Effector memory CD8-positive, alpha-beta T cell (primary cell): ENCODE data around the gene SLC24A3.

Experiments used
- ATAC-seq: fragments of 150-1000 bp; cut with Tn5 transposase; replicated peaks from 2 replicates; pipeline ENCODE4 v1.10.0; 2021; ENCODE audit warnings: mild to moderate bottlenecking, moderate library complexity
- DNase-seq, 3 experiments: peaks; one replicate each; pipeline ENCODE4 v3.0.0; 2021
- H3K27ac Mint-ChIP-seq, 2 donors: one replicate each; pipeline ENCODE4 v1.8.0; 2022; ENCODE audit warnings: mild to moderate bottlenecking in 2 of 2, mixed read lengths in 2 of 2, moderate library complexity in 2 of 2
- H3K27me3 Mint-ChIP-seq, 2 donors: one replicate each; pipeline ENCODE4 v1.8.0; 2022; ENCODE audit warnings: mixed read lengths in 2 of 2
- H3K36me3 Mint-ChIP-seq: one replicate; pipeline ENCODE4 v1.8.0; 2022; ENCODE audit warnings: mild to moderate bottlenecking, moderate library complexity, mixed read lengths; ENCODE audit not compliant: insufficient read depth
- H3K4me1 Mint-ChIP-seq, 2 donors: one replicate each; pipeline ENCODE4 v1.8.0; 2022; ENCODE audit warnings: low read depth in 2 of 2, mixed read lengths in 2 of 2
- H3K4me3 Mint-ChIP-seq, 2 donors: one replicate each; pipeline ENCODE4 v1.8.0; 2022; ENCODE audit warnings: mild to moderate bottlenecking in 2 of 2, mixed read lengths in 2 of 2, moderate library complexity in 2 of 2
- H3K9me3 Mint-ChIP-seq, 2 donors: one replicate each; pipeline ENCODE4 v1.8.0; 2022; ENCODE audit warnings: mixed read lengths in 2 of 2
- total RNA-seq, 9 experiments: gene quantifications; one replicate each; lab custom pipeline; 2026; lab: John Stamatoyannopoulos, UW

Gene SLC24A3
- total RNA-seq: 0 to 0.10 (median 0) reads per million in 9 experiments

DNA sequence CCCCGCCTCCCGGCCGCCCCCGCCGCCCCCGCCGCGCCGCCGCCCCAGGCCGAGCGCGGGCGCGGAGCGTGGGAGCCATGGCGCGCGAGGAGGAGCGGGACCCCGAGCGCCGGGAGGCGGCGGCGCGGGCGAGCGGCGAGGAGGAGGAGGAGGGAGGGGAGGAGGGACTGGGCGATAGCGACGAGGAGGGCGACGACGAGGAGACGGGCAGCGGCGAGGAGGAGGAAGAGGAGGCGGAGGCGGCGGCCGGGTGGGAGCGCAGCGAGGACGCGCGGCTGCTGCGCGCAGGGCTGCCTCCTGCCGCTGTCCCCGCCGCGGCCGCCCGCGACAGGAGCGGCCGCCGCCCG lies at the start of gene SLC24A3:
SLC24A3 (plus strand) TSS at position 174 of the 347 bp plus-strand sequence.
- H3K4me3 Mint-ChIP-seq: peak within 1 kb of the TSS in 1 of 2 donors; percentile 29
- no peak for ATAC-seq
- H3K9me3 Mint-ChIP-seq: no peaks in the 10 kb centered on the region
- no peak within 1 kb of the TSS for H3K27ac Mint-ChIP-seq
- H3K27me3 Mint-ChIP-seq: peaks cover 34 to 54% of the 10 kb centered on the region in 2 donors
- peaks cover 3% of the 10 kb centered on the region for H3K36me3 Mint-ChIP-seq
- H3K4me1 Mint-ChIP-seq: peaks cover 0 to 3% of the 10 kb centered on the region in 2 donors
- DNase-seq: no peak

DNA sequence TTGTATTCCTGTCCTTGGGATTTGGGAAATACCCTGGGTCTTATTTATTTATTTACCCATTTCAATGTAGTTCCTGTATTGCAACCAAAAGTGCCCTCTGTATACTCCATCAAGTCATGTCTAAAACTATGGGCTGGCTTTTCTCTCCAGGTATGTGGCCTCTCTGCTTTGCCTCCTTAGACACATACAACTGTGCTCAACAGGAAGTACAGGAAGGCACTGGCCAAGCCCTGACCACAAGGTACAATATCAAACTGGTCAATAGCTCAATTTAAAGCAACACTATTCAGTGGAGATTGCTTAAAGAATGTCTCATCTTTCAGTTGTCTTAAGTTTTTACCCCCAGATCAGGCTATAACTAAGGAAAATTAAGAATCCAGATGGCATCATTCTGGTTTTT lies 42.3 kb upstream of the SLC24A3 start:
- Mint-ChIP-seq H3K4me3 (no peak overlapping the region), H3K4me1 (no peaks in the 10 kb centered on the region), H3K36me3 (no peaks in the 10 kb centered on the region), H3K9me3 (peaks cover 3 to 8% of the 10 kb centered on the region in 2 donors), H3K27ac (no peak overlapping the region), H3K27me3 (peaks cover 16 to 26% of the 10 kb centered on the region in 2 donors)
- ATAC-seq (no peak), DNase-seq (no peak)

DNA sequence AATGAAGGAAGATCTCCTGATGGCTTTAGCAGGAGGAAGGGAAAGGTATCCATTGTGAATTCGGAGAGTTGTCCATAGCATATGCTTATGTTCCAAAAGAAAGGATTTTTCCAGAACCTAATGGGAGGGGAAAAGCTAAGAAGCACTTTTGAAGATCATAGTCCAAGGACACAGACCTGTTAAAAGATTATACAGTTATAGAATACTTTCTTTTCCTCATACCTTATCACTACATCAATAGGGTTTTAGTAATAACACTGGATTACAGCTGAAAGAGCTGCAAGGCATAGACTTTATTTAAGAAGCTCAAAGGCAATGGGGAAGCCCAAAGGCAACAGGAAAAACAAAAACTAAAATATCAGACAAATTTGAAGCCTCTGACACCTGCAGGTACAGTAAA lies 39.8 kb upstream of the SLC24A3 start:
- H3K36me3 Mint-ChIP-seq: no peaks in the 10 kb centered on the region
- H3K27ac Mint-ChIP-seq: no peak overlapping the region
- DNase-seq: no peak

DNA sequence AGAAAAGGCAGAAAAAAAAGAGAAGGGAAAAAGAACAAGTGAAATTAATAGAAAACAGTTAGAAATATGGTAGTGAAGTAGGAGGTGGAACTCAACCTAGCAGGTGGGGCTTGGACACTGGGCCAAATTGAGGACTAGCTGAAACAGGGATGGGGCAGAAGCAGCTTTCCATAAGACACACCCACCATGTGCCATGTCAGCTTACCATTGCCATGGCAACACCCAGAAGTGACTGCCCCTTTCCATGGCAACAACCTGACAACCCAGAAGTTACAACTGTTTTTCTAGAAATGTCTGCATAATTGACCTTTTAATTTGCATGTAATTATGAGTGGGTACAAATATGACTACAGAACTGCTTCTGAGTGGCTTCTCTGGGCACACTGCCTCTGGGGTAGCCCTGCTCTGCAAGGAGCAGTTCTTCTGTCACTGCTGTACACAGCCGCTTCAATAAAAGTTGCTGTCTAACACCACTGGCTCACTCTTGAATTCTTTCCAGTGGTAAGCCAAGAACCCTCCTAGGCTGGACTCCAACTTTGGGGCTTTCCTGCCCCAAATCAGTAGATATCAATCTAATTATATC lies 35.9 kb upstream of the SLC24A3 start:
- ATAC-seq (no peak), DNase-seq (no peak)
- H3K9me3 Mint-ChIP-seq: no peaks in the 10 kb centered on the region
- H3K36me3 Mint-ChIP-seq: no peaks in the 10 kb centered on the region
- H3K4me1 Mint-ChIP-seq: no peaks in the 10 kb centered on the region
- no peak overlapping the region for H3K4me3 Mint-ChIP-seq
- no peak overlapping the region for H3K27ac Mint-ChIP-seq
- peaks cover 2 to 9% of the 10 kb centered on the region in 2 donors for H3K27me3 Mint-ChIP-seq

More for the DNA sequence above, 39.8 kb upstream of the SLC24A3 start:
- H3K4me1 Mint-ChIP-seq: no peaks in the 10 kb centered on the region
- no peak overlapping the region for H3K4me3 Mint-ChIP-seq
- H3K9me3 Mint-ChIP-seq: peaks cover 3 to 5% of the 10 kb centered on the region in 2 donors
- ATAC-seq: no peak
- peaks cover 10 to 26% of the 10 kb centered on the region in 2 donors for H3K27me3 Mint-ChIP-seq

DNA sequence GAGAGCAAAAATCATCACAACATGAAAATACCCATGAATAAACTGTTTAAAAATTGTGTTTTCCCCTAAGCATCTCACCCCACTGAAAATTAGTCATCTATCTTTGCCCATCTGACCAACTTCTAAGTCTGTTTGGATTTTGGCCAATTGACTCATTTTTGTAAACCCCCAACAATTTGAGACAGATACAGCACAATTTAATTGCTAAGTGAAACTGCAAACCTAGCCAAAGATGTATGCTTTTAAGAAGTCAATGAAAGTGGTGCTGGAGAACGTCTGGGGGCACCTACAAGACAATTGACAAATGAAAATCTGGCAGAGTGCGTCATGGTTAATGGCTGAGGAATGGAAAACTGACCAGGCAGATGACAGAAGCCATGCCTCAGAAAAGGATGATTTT lies 30.9 kb upstream of the SLC24A3 start:
- DNase-seq: no peak
- no peak for ATAC-seq
- Mint-ChIP-seq H3K9me3 (no peaks in the 10 kb centered on the region), H3K4me1 (no peaks in the 10 kb centered on the region), H3K36me3 (no peaks in the 10 kb centered on the region), H3K27ac (no peak overlapping the region), H3K4me3 (no peak overlapping the region), H3K27me3 (no peaks in the 10 kb centered on the region)

DNA sequence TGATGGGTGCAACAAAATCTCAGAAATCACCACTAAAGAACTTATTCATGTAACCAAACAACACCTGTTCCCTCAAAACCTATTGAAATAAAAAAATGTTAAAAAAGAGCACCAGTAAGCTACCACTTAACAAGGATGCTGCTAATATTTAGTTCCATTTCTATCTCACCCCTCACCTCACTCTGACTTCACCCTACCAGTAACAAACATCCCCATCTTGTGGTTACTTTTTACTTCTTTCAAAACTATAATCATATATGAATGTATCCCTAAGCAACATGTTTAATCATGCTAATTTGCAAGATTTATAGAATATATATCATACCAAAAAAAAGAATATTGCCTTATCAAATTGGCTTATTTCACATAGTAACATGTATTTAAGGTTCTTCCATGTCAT lies 27.4 kb upstream of the SLC24A3 start:
- H3K36me3 Mint-ChIP-seq: no peaks in the 10 kb centered on the region
- no peaks in the 10 kb centered on the region for H3K4me1 Mint-ChIP-seq
- ATAC-seq (no peak), DNase-seq (no peak)
- no peaks in the 10 kb centered on the region for H3K27me3 Mint-ChIP-seq
- H3K4me3 Mint-ChIP-seq: no peak overlapping the region
- no peak overlapping the region for H3K27ac Mint-ChIP-seq
- H3K9me3 Mint-ChIP-seq: peaks cover 0 to 2% of the 10 kb centered on the region in 2 donors

DNA sequence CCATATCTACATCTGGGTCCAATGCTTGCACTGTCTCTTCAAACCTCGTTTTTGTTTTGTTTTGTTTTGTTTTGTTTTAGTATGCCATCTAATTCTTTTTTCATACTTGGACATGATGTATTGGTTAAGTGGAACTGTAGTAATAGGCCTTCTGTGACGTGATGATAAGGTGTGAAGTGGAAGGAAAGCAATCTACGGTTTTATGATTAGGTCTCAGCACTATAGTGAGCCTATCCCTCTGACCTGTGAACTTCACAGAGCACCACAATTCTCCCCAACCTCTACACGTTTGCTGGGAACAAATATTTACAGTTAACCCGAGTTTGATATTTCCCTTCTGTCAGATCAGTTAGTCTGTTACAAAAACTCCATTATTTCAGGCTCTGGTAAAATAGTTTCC lies 19.1 kb upstream of the SLC24A3 start:
- no peak for ATAC-seq
- H3K9me3 Mint-ChIP-seq: peaks cover 0 to 2% of the 10 kb centered on the region in 2 donors
- H3K36me3 Mint-ChIP-seq: no peaks in the 10 kb centered on the region
- H3K4me1 Mint-ChIP-seq: no peaks in the 10 kb centered on the region
- no peaks in the 10 kb centered on the region for H3K27me3 Mint-ChIP-seq
- H3K4me3 Mint-ChIP-seq: no peak overlapping the region
- DNase-seq: no peak
- H3K27ac Mint-ChIP-seq: no peak overlapping the region

DNA sequence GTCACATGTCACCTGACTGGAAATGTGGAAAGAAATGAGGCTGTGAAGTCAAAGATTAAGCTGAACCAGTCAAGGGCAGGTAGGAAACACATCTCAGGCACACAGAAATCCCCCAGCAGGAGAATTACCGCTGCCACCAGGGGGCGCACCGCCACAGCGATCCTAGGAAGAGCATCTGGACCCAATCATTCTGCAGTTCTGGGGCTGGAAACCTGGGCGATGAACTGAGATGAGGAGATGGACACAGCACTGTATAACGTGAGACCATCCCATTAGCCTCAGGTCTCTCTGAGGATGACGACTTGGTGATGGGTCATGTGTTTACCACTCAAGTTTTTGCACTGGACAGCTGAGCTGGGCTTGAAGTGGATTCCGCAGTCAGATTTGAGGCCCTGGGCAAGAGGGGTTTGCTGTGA lies 6.5 kb upstream of the SLC24A3 start:
- Mint-ChIP-seq H3K9me3 (no peaks in the 10 kb centered on the region), H3K4me1 (no peaks in the 10 kb centered on the region), H3K27ac (no peak overlapping the region), H3K27me3 (peaks cover 29 to 37% of the 10 kb centered on the region in 2 donors), H3K36me3 (no peaks in the 10 kb centered on the region), H3K4me3 (no peak overlapping the region)
- DNase-seq (peak; percentile 45 to 60 (median 52)), ATAC-seq (no peak)

DNA sequence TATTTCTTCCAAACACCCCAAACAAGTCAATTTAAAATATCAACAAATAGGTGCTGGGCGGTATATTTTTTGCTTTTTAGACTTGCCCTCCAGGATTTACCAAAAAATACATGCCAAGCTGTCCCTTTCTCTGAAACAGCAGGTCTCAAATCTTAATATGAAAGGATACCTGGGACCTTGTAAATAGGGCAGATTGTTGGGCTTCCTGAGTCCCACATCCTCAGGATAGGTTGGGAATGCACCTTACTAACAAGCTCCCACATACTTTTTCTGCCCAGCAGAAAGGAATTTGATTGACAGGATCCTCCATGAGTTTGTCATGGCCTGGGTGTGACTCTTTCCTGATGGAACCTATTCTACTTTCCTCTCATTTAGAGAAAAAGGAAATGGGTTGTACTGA lies 4.9 kb upstream of the SLC24A3 start:
- ATAC-seq (no peak), DNase-seq (no peak)
- peaks cover 0 to 3% of the 10 kb centered on the region in 2 donors for H3K4me1 Mint-ChIP-seq
- no peak overlapping the region for H3K27ac Mint-ChIP-seq
- H3K4me3 Mint-ChIP-seq: no peak overlapping the region
- no peaks in the 10 kb centered on the region for H3K36me3 Mint-ChIP-seq
- H3K9me3 Mint-ChIP-seq: no peaks in the 10 kb centered on the region
- peaks cover 38 to 42% of the 10 kb centered on the region in 2 donors for H3K27me3 Mint-ChIP-seq

DNA sequence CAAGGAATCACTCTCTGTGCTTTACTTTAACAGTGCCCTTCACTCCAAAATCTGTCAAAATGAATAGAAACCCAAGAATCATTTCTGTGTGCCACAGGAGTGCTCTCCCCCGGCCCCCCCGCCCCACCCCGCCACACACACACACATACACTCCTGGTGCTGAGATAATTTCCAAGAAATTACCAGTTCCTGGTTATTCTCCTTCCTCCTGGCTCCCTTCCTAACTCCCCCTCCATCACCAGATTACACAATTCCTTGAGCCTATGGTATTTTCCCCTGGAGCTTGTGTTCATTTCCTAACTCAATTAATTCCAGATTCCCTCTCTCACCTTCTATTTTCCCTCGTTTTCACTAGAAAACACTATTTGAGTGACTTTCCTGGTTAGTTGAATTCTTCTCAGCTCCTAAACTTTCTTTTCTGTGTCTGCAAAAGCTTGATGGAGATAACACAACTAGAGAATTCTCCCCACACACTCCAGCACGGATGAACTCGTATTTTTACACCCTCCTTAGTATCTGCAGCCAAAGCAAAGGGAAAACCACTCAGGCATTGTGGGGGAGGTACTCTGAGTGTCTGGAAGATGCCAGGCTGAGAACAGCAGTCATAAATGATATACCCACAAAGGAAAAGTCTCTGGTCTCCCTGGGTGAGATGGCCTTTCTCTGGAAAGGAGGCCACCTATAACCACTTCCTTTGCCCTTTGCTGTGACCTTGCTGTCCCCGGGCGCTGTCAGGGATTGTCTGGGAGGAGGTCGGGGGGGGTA lies 1.9 kb upstream of the SLC24A3 start:
- Mint-ChIP-seq H3K4me1 (peaks cover 0 to 3% of the 10 kb centered on the region in 2 donors), H3K36me3 (peaks cover 3% of the 10 kb centered on the region), H3K27me3 (peaks cover 33 to 51% of the 10 kb centered on the region in 2 donors), H3K4me3 (no peak overlapping the region), H3K27ac (no peak overlapping the region), H3K9me3 (no peaks in the 10 kb centered on the region)
- ATAC-seq (no peak), DNase-seq (no peak)

DNA sequence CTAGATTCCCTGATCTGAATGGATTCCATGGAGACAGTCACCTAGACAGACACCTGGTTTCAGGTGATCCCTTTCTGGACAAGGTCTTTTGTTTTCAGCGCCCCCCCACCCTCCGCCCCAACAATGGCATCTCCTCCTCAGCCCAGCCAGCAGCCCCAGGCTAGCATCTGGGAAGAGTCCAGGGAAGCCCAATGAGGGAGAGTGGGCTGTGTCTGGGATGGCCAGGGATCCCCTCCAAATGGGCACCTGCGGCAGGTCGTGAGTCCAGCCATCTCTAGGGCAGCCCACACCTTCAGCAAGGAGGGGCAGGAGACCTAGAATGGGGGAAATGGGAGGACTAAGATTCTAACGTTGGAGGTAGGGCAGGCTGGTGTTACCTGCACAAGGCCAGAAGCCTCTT lies 1.2 kb upstream of the SLC24A3 start:
- peaks cover 33 to 51% of the 10 kb centered on the region in 2 donors for H3K27me3 Mint-ChIP-seq

DNA sequence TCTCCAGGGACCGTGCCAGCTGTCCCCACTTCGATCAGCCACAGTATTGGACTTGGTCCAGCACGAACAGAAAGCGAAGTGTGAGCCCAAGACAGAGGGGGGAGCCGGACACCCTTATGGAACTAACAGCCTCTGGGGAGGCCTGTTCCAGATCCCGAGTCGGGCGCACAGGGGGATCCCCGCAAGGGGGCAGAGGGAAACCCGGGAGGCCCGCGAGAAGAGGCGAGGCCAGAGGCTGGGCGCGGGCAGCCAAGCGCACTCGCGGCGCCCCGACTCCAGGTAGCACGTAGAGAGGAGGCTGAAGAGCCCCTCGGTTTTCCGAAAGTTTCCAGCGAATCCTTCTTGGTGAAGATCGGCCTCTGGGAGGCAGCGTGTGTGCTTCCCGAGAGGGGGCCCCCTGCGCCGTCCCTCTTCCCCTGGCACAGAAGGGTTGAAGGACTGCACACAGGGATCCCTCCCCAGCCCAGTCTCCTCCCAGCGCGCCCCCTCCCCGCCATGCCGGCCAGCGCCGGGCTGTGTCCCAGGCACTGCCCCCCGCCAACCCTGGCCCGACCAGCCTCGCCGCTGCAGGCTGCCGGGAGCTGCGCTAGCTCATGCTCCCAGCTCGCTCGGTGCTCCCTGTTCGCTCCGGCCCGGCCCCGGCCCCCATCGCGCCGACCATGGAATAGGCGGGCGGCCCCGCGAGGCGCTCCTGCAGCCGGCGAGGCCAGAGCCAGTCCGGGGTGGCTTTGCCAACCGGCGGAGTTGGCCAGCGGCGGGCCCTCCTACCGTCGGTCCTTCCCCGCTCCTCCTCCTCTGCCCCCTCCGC lies 577 bp upstream of the SLC24A3 start:
- peaks cover 33 to 51% of the 10 kb centered on the region in 2 donors for H3K27me3 Mint-ChIP-seq
- no peaks in the 10 kb centered on the region for H3K9me3 Mint-ChIP-seq
- ATAC-seq (no peak), DNase-seq (no peak)
- peak overlapping the region in 1 of 2 donors; percentile 29 for H3K4me3 Mint-ChIP-seq
- peaks cover 3% of the 10 kb centered on the region for H3K36me3 Mint-ChIP-seq
- no peak overlapping the region for H3K27ac Mint-ChIP-seq
- H3K4me1 Mint-ChIP-seq: peaks cover 0 to 3% of the 10 kb centered on the region in 2 donors

More for the DNA sequence above, 1.2 kb upstream of the SLC24A3 start:
- peak overlapping the region in 1 of 2 donors; percentile 29 for H3K4me3 Mint-ChIP-seq
- peaks cover 3% of the 10 kb centered on the region for H3K36me3 Mint-ChIP-seq
- ATAC-seq (no peak), DNase-seq (no peak)
- no peak overlapping the region for H3K27ac Mint-ChIP-seq
- no peaks in the 10 kb centered on the region for H3K9me3 Mint-ChIP-seq
- peaks cover 0 to 3% of the 10 kb centered on the region in 2 donors for H3K4me1 Mint-ChIP-seq

DNA sequence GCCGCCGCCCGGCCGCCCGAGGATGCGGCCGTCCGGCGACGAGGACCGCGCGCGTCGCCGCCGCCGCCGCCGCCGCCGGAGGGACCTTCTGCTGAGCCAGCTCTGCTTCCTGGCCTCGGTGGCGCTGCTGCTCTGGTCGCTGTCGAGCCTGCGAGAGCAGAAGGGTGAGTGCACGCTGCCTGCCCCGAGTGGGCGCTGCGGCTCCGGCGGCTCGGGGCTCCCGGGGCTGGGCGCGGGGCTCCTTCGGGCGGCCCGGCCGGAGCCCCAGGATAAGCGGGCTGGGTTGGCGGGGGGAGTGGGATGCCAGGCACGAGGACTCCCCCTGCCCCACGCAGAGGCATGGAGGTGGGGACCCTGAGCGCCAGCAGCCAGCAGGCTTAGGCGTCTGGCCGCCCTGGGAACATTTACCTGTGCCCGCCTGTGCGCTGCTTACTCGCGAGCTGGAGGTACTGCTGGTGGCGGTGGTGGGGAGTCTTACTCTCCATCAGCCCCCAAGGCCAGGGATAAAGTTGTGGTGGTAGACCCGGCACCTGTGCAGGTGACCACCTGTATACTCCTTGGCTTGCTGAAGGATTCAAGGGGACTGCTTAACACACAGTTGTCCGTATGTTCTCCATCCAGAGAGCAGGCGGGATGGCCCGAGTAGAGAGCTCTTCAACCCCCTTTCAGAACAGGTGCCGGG lies 520 bp downstream of the SLC24A3 start:
- no peak overlapping the region for H3K4me3 Mint-ChIP-seq
- peaks cover 39 to 59% of the 10 kb centered on the region in 2 donors for H3K27me3 Mint-ChIP-seq
- peaks cover 0 to 3% of the 10 kb centered on the region in 2 donors for H3K4me1 Mint-ChIP-seq
- H3K27ac Mint-ChIP-seq: no peak overlapping the region
- DNase-seq (no peak), ATAC-seq (peak; percentile 24)
- H3K36me3 Mint-ChIP-seq: peaks cover 3% of the 10 kb centered on the region
- no peaks in the 10 kb centered on the region for H3K9me3 Mint-ChIP-seq
